PC-3 (cell line): ENCODE results near the gene SF3B1.

ENCODE experiments used
- EZH2 ChIP-seq: fragments of 300-600 bp; sonication (generic); IDR thresholded peaks from one replicate; pipeline ENCODE4 v1.6.1; 2017; ENCODE audit warnings: antibody characterized with exemption, mild to moderate bottlenecking, low read length; ENCODE audit not compliant: unreplicated experiment
- EZH2phosphoT487 ChIP-seq: fragments of 300-600 bp; sonication (generic); IDR thresholded peaks from 2 replicates; pipeline ENCODE4 v1.6.1; 2018; ENCODE audit warnings: mild to moderate bottlenecking, antibody characterized with exemption, low read length, borderline replicate concordance
- TF ChIP-seq, protein P1 (sequence below): fragments of 300-600 bp; sonication (generic); conservative IDR thresholded peaks from 2 replicates; pipeline ENCODE4 v1.5.1; 2017; ENCODE audit warnings: antibody characterized with exemption, low read depth, mild to moderate bottlenecking, low read length

DNA sequence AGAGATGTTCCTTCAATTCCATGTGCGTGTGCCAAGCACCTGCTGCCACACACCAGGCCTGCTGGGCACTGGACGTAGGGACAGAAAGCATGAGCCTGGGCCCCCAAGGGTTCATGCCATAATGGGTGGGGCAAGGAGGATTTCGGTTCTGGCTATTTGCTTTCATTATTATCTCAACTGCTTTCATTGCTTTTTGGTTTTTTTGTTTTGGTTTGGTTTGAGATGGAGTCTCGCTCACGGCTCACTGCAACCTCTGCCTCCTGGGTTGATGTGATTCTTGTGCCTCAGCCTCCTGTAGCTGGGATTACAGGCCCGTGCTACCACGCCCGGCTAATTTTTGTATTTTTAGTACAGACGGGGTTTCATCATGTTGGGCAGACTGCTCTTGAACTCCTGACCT, 57.2 kb downstream of the SF3B1 start:
- TF ChIP-seq, protein P1, sequence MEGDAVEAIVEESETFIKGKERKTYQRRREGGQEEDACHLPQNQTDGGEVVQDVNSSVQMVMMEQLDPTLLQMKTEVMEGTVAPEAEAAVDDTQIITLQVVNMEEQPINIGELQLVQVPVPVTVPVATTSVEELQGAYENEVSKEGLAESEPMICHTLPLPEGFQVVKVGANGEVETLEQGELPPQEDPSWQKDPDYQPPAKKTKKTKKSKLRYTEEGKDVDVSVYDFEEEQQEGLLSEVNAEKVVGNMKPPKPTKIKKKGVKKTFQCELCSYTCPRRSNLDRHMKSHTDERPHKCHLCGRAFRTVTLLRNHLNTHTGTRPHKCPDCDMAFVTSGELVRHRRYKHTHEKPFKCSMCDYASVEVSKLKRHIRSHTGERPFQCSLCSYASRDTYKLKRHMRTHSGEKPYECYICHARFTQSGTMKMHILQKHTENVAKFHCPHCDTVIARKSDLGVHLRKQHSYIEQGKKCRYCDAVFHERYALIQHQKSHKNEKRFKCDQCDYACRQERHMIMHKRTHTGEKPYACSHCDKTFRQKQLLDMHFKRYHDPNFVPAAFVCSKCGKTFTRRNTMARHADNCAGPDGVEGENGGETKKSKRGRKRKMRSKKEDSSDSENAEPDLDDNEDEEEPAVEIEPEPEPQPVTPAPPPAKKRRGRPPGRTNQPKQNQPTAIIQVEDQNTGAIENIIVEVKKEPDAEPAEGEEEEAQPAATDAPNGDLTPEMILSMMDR = no peak
- TF ChIP-seq EZH2phosphoT487 (no peak), EZH2 (no peak)
